Neural progenitor cell (in vitro differentiated cells): ENCODE measurements around the gene FTH1.

Source experiments
- EZH2 ChIP-seq: fragments of 200-600 bp; sonication (generic); IDR thresholded peaks from 2 replicates; pipeline ENCODE4 v1.6.1; 2017; ENCODE audit warnings: antibody characterized with exemption, mild to moderate bottlenecking, moderate library complexity
- EZH2phosphoT487 ChIP-seq: fragments of 200-600 bp; sonication (generic); IDR thresholded peaks from 2 replicates; pipeline ENCODE4 v1.6.1; 2017; ENCODE audit warnings: antibody characterized with exemption
- TF ChIP-seq, protein P1 (sequence below): fragments of 200-600 bp; sonication (generic); IDR thresholded peaks from 2 replicates; pipeline ENCODE4 v1.5.1; 2017; ENCODE audit warnings: antibody characterized with exemption, mild to moderate bottlenecking

DNA sequence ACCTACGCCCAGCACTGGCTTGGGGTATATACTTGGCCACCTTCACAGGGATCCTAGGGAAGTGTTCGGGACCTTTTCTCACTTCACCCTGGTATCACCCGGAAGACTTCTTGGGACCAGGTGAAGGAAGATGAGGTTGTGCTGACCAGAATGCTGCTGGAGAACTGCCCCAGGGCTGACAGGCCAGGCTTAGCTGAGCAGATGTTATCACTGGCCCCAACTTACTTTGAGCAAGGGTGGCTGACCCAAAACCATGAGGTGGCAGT, 4.5 kb downstream of the FTH1 start:
- TF ChIP-seq, protein P1, sequence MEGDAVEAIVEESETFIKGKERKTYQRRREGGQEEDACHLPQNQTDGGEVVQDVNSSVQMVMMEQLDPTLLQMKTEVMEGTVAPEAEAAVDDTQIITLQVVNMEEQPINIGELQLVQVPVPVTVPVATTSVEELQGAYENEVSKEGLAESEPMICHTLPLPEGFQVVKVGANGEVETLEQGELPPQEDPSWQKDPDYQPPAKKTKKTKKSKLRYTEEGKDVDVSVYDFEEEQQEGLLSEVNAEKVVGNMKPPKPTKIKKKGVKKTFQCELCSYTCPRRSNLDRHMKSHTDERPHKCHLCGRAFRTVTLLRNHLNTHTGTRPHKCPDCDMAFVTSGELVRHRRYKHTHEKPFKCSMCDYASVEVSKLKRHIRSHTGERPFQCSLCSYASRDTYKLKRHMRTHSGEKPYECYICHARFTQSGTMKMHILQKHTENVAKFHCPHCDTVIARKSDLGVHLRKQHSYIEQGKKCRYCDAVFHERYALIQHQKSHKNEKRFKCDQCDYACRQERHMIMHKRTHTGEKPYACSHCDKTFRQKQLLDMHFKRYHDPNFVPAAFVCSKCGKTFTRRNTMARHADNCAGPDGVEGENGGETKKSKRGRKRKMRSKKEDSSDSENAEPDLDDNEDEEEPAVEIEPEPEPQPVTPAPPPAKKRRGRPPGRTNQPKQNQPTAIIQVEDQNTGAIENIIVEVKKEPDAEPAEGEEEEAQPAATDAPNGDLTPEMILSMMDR, result no peak
- no peak for TF ChIP-seq EZH2
- TF ChIP-seq EZH2phosphoT487, result no peak
